NCI-H345 (cell line): ENCODE measurements around the gene DENR.
"Not testable (repeated sequence)": the region's sequence is repeated elsewhere in the genome, so short reads cannot be mapped to it uniquely, and the experiment has no call there.

Experiments used
- DNase-seq: peaks from one replicate; lab custom pipeline; 2025; lab: John Stamatoyannopoulos, UW

The DENR gene

GRCh38 chr12:122740351-122740750, 12.3 kb upstream of the DENR start:
- no peak for DNase-seq

- DNase-seq, result no peak
Measured at GRCh38 chr12:122743895-122744525, 8.6 kb upstream of the DENR start.

GRCh38 chr12:122747224-122748135, 5.1 kb upstream of the DENR start:
- DNase-seq, result no peak

- DNase-seq, result no peak
Measured at GRCh38 chr12:122749569-122750332, 2.9 kb upstream of the DENR start.

- DNase-seq, result not testable (repeated sequence)
Measured at GRCh38 chr12:122750781-122751515, 1.7 kb upstream of the DENR start.

- DNase-seq, result no peak
Measured at GRCh38 chr12:122753319-122753650, 661 bp downstream of the DENR start.

GRCh38 chr12:122754790-122755189, 2.2 kb downstream of the DENR start:
- DNase-seq, result no peak

GRCh38 chr12:122757568-122757967, 4.9 kb downstream of the DENR start:
- DNase-seq, result no peak

- no peak for DNase-seq
Measured at GRCh38 chr12:122785503-122785902, 32.9 kb downstream of the DENR start.

GRCh38 chr12:122788387-122788786, 35.8 kb downstream of the DENR start:
- no peak for DNase-seq

GRCh38 chr12:122789637-122790036, 37.0 kb downstream of the DENR start:
- no peak for DNase-seq

- DNase-seq, result no peak
Measured at GRCh38 chr12:122790393-122791075, 37.9 kb downstream of the DENR start.

- peak; percentile 53 for DNase-seq
Measured at GRCh38 chr12:122793685-122794106, 41.1 kb downstream of the DENR start.

- DNase-seq, result no peak
Measured at GRCh38 chr12:122795807-122796206, 43.2 kb downstream of the DENR start.

GRCh38 chr12:122799641-122800243, 47.1 kb downstream of the DENR start:
- no peak for DNase-seq

GRCh38 chr12:122803937-122804336, 51.3 kb downstream of the DENR start:
- DNase-seq, result no peak

- DNase-seq, result not testable (repeated sequence)
Measured at GRCh38 chr12:122804957-122805356, 52.3 kb downstream of the DENR start.

- DNase-seq, result no peak
Measured at GRCh38 chr12:122807651-122808050, 55.0 kb downstream of the DENR start.

- no peak for DNase-seq
Measured at GRCh38 chr12:122811777-122812176, 59.2 kb downstream of the DENR start.

- DNase-seq, result no peak
Measured at GRCh38 chr12:122813310-122813713, 60.7 kb downstream of the DENR start.

- DNase-seq, result no peak
Measured at GRCh38 chr12:122819209-122819785, 66.7 kb downstream of the DENR start.
